Nephron progenitor cell (in vitro differentiated cells): ENCODE data around the gene CCL20.
"Not testable (repeated sequence)": the region's sequence is repeated elsewhere in the genome, so short reads cannot be mapped to it uniquely, and the experiment has no call there.

ENCODE experiments used
- DNase-seq: peaks from one replicate; pipeline ENCODE4 v3.0.0; 2021
- H3K27ac Mint-ChIP-seq: 2 replicates; pipeline ENCODE4 v1.8.0; 2021; ENCODE audit warnings: mild to moderate bottlenecking, moderate library complexity, mixed read lengths
- H3K27me3 Mint-ChIP-seq: 2 replicates; pipeline ENCODE4 v1.8.0; 2021; ENCODE audit warnings: mild to moderate bottlenecking, low read depth, mixed read lengths; ENCODE audit not compliant: poor library complexity
- H3K36me3 Mint-ChIP-seq: 2 replicates; pipeline ENCODE4 v1.8.0; 2021; ENCODE audit warnings: low read depth, mixed read lengths
- H3K4me1 Mint-ChIP-seq: 2 replicates; pipeline ENCODE4 v1.8.0; 2021; ENCODE audit warnings: mixed read lengths
- H3K4me3 Mint-ChIP-seq: 2 replicates; pipeline ENCODE4 v1.8.0; 2021; ENCODE audit warnings: mild to moderate bottlenecking, moderate library complexity, mixed read lengths
- H3K9me3 Mint-ChIP-seq: 2 replicates; pipeline ENCODE4 v1.8.0; 2021; ENCODE audit warnings: mild to moderate bottlenecking, moderate library complexity, mixed read lengths
- CTCF ChIP-seq: fragments of 200-600 bp; sonication (generic); IDR thresholded peaks from 2 replicates; pipeline ENCODE4 v1.5.0; 2021; ENCODE audit warnings: antibody characterized with exemption

The CCL20 gene

GRCh38 chr2:227796045-227796711 lies 17.5 kb upstream of the CCL20 start:
- no peak for DNase-seq
- Mint-ChIP-seq H3K4me1 (no peaks in the 10 kb centered on the region), H3K4me3 (no peak overlapping the region), H3K36me3 (no peaks in the 10 kb centered on the region), H3K27ac (no peak overlapping the region), H3K27me3 (peaks cover 3% of the 10 kb centered on the region), H3K9me3 (no peaks in the 10 kb centered on the region)
- TF ChIP-seq CTCF: no peak

- DNase-seq, H3K27me3 Mint-ChIP-seq: not testable (repeated sequence)
Observed at GRCh38 chr2:227796768-227797167, 16.9 kb upstream of the CCL20 start.

GRCh38 chr2:227799202-227799601 lies 14.4 kb upstream of the CCL20 start:
- Mint-ChIP-seq H3K4me3 (no peak overlapping the region), H3K36me3 (no peaks in the 10 kb centered on the region)

More at GRCh38 chr2:227796768-227797167, 16.9 kb upstream of the CCL20 start:
- not testable (repeated sequence) for H3K4me3 Mint-ChIP-seq, H3K9me3 Mint-ChIP-seq, H3K27ac Mint-ChIP-seq, H3K36me3 Mint-ChIP-seq, H3K4me1 Mint-ChIP-seq

GRCh38 chr2:227802882-227803281 lies 10.8 kb upstream of the CCL20 start:
- H3K4me1 Mint-ChIP-seq: no peaks in the 10 kb centered on the region
- peaks cover 6% of the 10 kb centered on the region for H3K27me3 Mint-ChIP-seq
- H3K36me3 Mint-ChIP-seq: no peaks in the 10 kb centered on the region
- no peak overlapping the region for H3K4me3 Mint-ChIP-seq
- no peak for TF ChIP-seq CTCF
- no peak overlapping the region for H3K27ac Mint-ChIP-seq
- peaks cover 4% of the 10 kb centered on the region for H3K9me3 Mint-ChIP-seq
- DNase-seq: no peak

More at GRCh38 chr2:227799202-227799601, 14.4 kb upstream of the CCL20 start:
- Mint-ChIP-seq H3K4me1 (no peaks in the 10 kb centered on the region), H3K27me3 (peaks cover 3% of the 10 kb centered on the region), H3K9me3 (no peaks in the 10 kb centered on the region), H3K27ac (no peak overlapping the region)
- no peak for TF ChIP-seq CTCF
- no peak for DNase-seq

GRCh38 chr2:227804975-227805374 lies 8.7 kb upstream of the CCL20 start:
- Mint-ChIP-seq H3K36me3 (no peaks in the 10 kb centered on the region), H3K4me1 (no peaks in the 10 kb centered on the region), H3K27ac (no peak overlapping the region), H3K27me3 (peaks cover 6% of the 10 kb centered on the region), H3K9me3 (peaks cover 4% of the 10 kb centered on the region), H3K4me3 (no peak overlapping the region)
- no peak for TF ChIP-seq CTCF
- no peak for DNase-seq

- H3K4me3 Mint-ChIP-seq: no peak overlapping the region
- H3K9me3 Mint-ChIP-seq: peaks cover 4% of the 10 kb centered on the region
- no peak for TF ChIP-seq CTCF
- H3K27me3 Mint-ChIP-seq: peaks cover 6% of the 10 kb centered on the region
- no peaks in the 10 kb centered on the region for H3K36me3 Mint-ChIP-seq
- no peak for DNase-seq
- H3K4me1 Mint-ChIP-seq: no peaks in the 10 kb centered on the region
- H3K27ac Mint-ChIP-seq: no peak overlapping the region
Observed at GRCh38 chr2:227805578-227805977, 8.1 kb upstream of the CCL20 start.
